B cell (primary cell): Measurements from ENCODE around the gene STAMBP.

ENCODE experiments used
- CTCF ChIP-seq: fragments of 200-600 bp; IDR thresholded peaks from one replicate; pipeline ENCODE4 v1.8.0; 2022; ENCODE audit warnings: antibody characterized with exemption, mild to moderate bottlenecking
- EZH2 ChIP-seq: IDR thresholded peaks from 2 replicates; pipeline ENCODE4 v1.6.1; 2012; ENCODE audit warnings: borderline replicate concordance, low read depth, mild to moderate bottlenecking, moderate library complexity, low read length; ENCODE audit not compliant: insufficient read depth, poor library complexity, severe bottlenecking

- TF ChIP-seq CTCF: no peak
- TF ChIP-seq EZH2: no peak
Measured at GRCh38 chr2:73906847-73907505, 78.2 kb downstream of the STAMBP start.
